IMR-90 (cell line): ENCODE measurements around the gene DRC3. TPM values are rescaled to one million over a fixed set of nuclear protein-coding genes. Genes with fewer than 3 reads are reported as not detected.

Source experiments
- RCOR1 ChIP-seq: IDR thresholded peaks from 2 replicates; pipeline ENCODE4 v1.6.1; 2012; ENCODE audit warnings: mild to moderate bottlenecking, low read length, improper control_type of control experiment; ENCODE audit not compliant: insufficient replicate concordance
- polyA plus RNA-seq, 3 experiments: library from polyadenylated mRNA; depleted of rRNA; stranded (reverse); fragments of >200 nt; gene quantifications; 2 replicates each; pipeline ENCODE4 v1.2.3, GENCODE V29; 2012; ENCODE audit warnings: low replicate concordance in 1 of 3
- total RNA-seq: library from RNA; depleted of rRNA; stranded (reverse); fragments of >200 nt; gene quantifications from 2 replicates; pipeline ENCODE4 v1.2.3, GENCODE V29; 2012
- TF ChIP-seq, protein P1 (sequence below): fragments of 150-350 bp; IDR thresholded peaks from 2 replicates; pipeline ENCODE4 v1.6.1; 2016; ENCODE audit warnings: low read depth, mild to moderate bottlenecking, low read length, moderate library complexity, borderline replicate concordance

DRC3 gene
- total and polyA plus RNA-seq, 2 of the 4 experiments (the other 2 are of a cell fraction), result 0.55 to 0.72 TPM

- TF ChIP-seq, protein P1, sequence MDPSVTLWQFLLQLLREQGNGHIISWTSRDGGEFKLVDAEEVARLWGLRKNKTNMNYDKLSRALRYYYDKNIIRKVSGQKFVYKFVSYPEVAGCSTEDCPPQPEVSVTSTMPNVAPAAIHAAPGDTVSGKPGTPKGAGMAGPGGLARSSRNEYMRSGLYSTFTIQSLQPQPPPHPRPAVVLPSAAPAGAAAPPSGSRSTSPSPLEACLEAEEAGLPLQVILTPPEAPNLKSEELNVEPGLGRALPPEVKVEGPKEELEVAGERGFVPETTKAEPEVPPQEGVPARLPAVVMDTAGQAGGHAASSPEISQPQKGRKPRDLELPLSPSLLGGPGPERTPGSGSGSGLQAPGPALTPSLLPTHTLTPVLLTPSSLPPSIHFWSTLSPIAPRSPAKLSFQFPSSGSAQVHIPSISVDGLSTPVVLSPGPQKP, result no peak
- peak; percentile 67 for TF ChIP-seq RCOR1
Observed at GRCh38 chr17:17935321-17936271, 37.1 kb upstream of the DRC3 start (continued).
